ENCODE measurements around the gene TMEM236.

Gene TMEM236

GRCh38 chr10:17820943-17821342, 68.9 kb downstream of the TMEM236 start:
- no peaks in the 10 kb centered on the region for H3K4me1 ChIP-seq (ENCODE audit: insufficient read depth, low read length, poor library complexity, severe bottlenecking)
- no peak overlapping the region for H3K9ac ChIP-seq (ENCODE audit: low read depth, low read length, poor library complexity, severe bottlenecking)
- TF ChIP-seq CTCF (conservative IDR thresholded peaks at IDR 0.05; ENCODE audit: low read length), result no peak
- no peak for TF ChIP-seq EZH2phosphoT487 (IDR thresholded peaks at IDR 0.05; ENCODE audit: borderline replicate concordance)
- H3K27me3 ChIP-seq (ENCODE audit: insufficient read depth, low read length, poor library complexity, severe bottlenecking), result no peaks in the 10 kb centered on the region
- no peak overlapping the region for H3K4me2 ChIP-seq (ENCODE audit: low read depth, low read length, poor library complexity, severe bottlenecking)
- H3F3A ChIP-seq (ENCODE audit: low read depth), result no peaks in the 10 kb centered on the region
- H3K9me3 ChIP-seq (ENCODE audit: insufficient read depth, low read depth, low read length), result no peaks in the 10 kb centered on the region
- no peaks in the 10 kb centered on the region for H3K79me2 ChIP-seq (ENCODE audit: insufficient read depth, low read length)
- no peaks in the 10 kb centered on the region for H4K20me1 ChIP-seq (ENCODE audit: insufficient read depth, low read length, poor library complexity, severe bottlenecking)
- no peak overlapping the region for H3K4me3 ChIP-seq (ENCODE audit: low read length, poor library complexity, severe bottlenecking)
- H3K36me3 ChIP-seq (ENCODE audit: insufficient read depth, low read length), result no peaks in the 10 kb centered on the region
- H2AFZ ChIP-seq (ENCODE audit: low read length), result no peak overlapping the region
- H3K9me2 ChIP-seq (replicated peaks; ENCODE audit: low read depth, low read length), result no peaks in the 10 kb centered on the region

- Histone ChIP-seq H2AFZ (ENCODE audit: low read length) (no peak overlapping the region), H3K4me3 (ENCODE audit: low read length, poor library complexity, severe bottlenecking) (no peak overlapping the region), H3K9ac (ENCODE audit: low read depth, low read length, poor library complexity, severe bottlenecking) (no peak overlapping the region), H3K27me3 (ENCODE audit: insufficient read depth, low read length, poor library complexity, severe bottlenecking) (no peaks in the 10 kb centered on the region), H3K4me2 (ENCODE audit: low read depth, low read length, poor library complexity, severe bottlenecking) (no peak overlapping the region), H3K9me3 (ENCODE audit: insufficient read depth, low read depth, low read length) (no peaks in the 10 kb centered on the region), H3K36me3 (ENCODE audit: insufficient read depth, low read length) (no peaks in the 10 kb centered on the region), H3K9me2 (replicated peaks; ENCODE audit: low read depth, low read length) (no peaks in the 10 kb centered on the region), H3F3A (ENCODE audit: low read depth) (no peaks in the 10 kb centered on the region), H3K79me2 (ENCODE audit: insufficient read depth, low read length) (no peaks in the 10 kb centered on the region), H4K20me1 (ENCODE audit: insufficient read depth, low read length, poor library complexity, severe bottlenecking) (no peaks in the 10 kb centered on the region), H3K4me1 (ENCODE audit: insufficient read depth, low read length, poor library complexity, severe bottlenecking) (no peaks in the 10 kb centered on the region)
- TF ChIP-seq EZH2phosphoT487 (IDR thresholded peaks at IDR 0.05; ENCODE audit: borderline replicate concordance) (no peak), CTCF (conservative IDR thresholded peaks at IDR 0.05; ENCODE audit: low read length) (no peak)
Observed at GRCh38 chr10:17821893-17822292, 69.9 kb downstream of the TMEM236 start.

- Histone ChIP-seq H2AFZ (ENCODE audit: low read length) (no peak overlapping the region), H3K9ac (ENCODE audit: low read depth, low read length, poor library complexity, severe bottlenecking) (no peak overlapping the region), H3K36me3 (ENCODE audit: insufficient read depth, low read length) (no peaks in the 10 kb centered on the region), H3K4me1 (ENCODE audit: insufficient read depth, low read length, poor library complexity, severe bottlenecking) (no peaks in the 10 kb centered on the region), H3F3A (ENCODE audit: low read depth) (no peaks in the 10 kb centered on the region), H3K9me2 (replicated peaks; ENCODE audit: low read depth, low read length) (no peaks in the 10 kb centered on the region), H3K27me3 (ENCODE audit: insufficient read depth, low read length, poor library complexity, severe bottlenecking) (no peaks in the 10 kb centered on the region), H3K79me2 (ENCODE audit: insufficient read depth, low read length) (no peaks in the 10 kb centered on the region), H3K4me2 (ENCODE audit: low read depth, low read length, poor library complexity, severe bottlenecking) (no peak overlapping the region), H3K4me3 (ENCODE audit: low read length, poor library complexity, severe bottlenecking) (no peak overlapping the region), H4K20me1 (ENCODE audit: insufficient read depth, low read length, poor library complexity, severe bottlenecking) (no peaks in the 10 kb centered on the region), H3K9me3 (ENCODE audit: insufficient read depth, low read depth, low read length) (no peaks in the 10 kb centered on the region)
- TF ChIP-seq CTCF (conservative IDR thresholded peaks at IDR 0.05; ENCODE audit: low read length) (no peak), EZH2phosphoT487 (IDR thresholded peaks at IDR 0.05; ENCODE audit: borderline replicate concordance) (no peak)
Observed at GRCh38 chr10:17831341-17831740, 79.3 kb downstream of the TMEM236 start.

Data from Loucy (cell line).